ENCODE measurements around the gene CD40.

- no peak for TF ChIP-seq CTCF (conservative IDR thresholded peaks at IDR 0.05; ENCODE audit: low read length)
- no peak for TF ChIP-seq EZH2phosphoT487 (IDR thresholded peaks at IDR 0.05; ENCODE audit: borderline replicate concordance, low read depth, low read length)
These were observed 24.0 kb downstream of the CD40 start for GRCh38 chr20:46142124-46142523.
